Kidney glomerular epithelial cell (primary cell): ENCODE data around the gene PARP6.

Experiments
- DNase-seq: peaks from one replicate; lab custom pipeline; 2025; lab: John Stamatoyannopoulos, UW

Gene PARP6

DNA sequence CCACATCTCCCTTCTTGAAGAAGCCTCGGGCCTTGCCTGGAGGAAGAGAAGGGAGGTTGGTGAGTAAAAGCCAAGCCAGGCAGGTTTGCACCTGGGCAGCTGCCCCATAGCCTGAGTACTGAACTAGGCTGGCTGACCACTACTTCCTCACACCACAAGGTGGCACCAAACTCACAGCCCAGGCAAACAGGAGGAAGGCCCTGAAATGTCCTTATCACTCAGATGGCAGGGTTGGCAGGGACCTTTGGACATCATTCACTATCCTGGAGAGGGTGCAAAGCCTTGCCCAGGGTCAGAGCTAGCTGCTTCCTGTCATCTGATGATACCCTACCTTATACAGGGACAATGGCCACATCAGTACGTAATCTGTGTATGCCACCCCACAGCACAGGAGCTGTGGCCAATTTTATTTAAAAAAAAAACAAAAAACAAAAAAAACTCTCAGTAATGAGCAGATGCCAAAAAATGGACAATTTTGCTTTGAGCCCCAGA, 72.6 kb downstream of the PARP6 start:
- peak; percentile 64 for DNase-seq

DNA sequence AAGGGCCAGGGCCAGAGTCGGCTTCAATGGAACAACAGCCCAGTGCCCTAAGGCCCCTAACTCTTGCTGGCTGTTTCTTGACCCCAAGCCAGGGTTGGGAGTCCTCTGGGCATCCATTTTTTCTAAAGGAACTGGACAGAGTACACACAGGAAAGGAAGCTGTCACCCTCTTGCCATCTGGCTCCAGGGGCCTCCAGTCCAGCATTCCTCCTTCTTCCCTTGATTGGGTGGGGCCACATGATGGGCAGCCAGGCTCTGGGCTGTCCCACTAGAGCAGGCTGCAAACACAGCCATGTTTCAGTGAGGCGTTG, 73.2 kb downstream of the PARP6 start:
- DNase-seq, result no peak

DNA sequence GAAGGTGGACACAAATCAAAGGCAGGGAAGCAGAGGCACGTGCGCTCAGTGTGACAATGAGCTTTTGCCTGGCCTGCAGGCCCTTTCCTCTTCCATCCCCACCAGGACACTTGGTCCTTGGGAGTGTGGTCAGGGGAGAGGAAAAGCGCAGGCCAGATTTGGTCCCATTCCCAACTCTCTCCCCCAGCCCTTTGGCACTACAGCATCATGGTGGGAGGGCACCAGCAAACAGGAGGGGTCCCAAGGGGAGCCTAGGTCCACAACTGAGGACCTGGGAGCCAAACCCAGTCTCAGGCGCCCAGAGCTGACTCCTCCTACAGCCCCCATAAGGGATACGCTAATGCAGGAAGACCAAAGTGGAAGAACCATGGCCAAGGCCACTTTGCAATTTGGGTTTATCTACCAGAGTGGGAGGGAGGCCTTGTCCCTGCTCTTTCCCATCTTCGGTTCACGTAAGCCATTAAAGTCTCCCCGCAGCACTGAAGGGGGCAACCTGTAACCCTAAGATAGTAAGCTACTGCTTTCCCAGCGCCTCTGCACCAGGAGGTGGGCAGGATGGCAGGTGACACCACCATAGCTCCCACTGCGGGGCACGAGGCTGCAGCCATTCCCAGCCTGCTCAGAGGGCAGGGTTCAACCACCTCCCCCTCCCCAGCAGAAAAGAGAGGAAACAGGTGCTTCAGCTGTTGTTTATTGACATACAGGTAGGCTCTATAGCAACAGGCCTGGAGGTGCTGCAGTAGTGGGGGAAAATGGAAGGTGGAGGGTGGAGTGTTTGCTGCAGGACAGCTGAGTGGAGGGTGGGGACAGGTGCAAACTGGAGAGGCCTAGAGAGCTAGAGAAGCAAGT, 73.8 kb downstream of the PARP6 start:
- no peak for DNase-seq

DNA sequence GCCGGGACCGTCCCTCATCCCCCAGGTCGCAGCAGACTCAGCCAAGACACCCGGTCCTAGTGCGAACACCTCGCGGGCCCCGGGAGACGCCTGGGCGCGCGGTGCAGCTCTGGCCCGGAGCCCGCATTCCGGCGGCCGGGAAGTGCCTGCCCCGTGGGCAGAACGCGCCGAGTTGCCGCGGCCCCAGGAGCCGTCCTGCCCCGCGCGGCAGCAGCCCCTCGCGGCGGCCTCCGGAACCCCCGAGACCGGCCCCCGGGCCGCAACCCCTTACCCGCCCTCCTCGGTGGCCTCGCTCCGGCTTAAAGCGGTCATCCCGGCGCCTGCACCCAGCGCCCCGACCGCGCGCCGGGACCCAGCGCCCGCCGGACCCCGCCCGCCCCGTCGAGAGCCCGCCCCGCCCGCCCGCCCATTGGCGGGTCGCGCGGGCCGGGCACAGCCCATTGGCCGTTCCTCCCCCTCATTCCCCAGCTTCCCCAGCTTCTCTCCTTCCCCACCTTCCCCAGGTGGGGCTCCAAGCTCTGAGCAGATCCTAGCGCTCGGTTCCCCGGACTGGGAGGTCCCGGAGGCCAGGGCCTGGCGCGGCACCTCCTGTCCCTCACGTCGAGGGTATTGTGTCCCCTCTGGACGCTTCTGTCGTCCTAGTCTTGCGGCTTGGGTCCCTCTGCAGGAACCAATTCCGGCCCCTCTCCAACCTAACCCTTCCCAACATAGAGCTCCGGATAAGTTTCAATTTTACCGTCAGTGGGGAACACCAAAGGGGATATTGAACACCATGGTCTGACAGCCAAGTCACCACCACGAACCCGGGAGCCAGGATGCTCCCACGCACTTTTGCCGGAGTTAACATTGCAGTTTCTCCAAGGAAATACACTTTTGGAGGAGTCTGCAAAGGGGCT, 74.6 kb downstream of the PARP6 start, which contains the start of gene GRAMD2A:
TSS of gene GRAMD2A (minus strand) at position 328 of the 896 bp plus-strand sequence.
- peak; percentile 29 for DNase-seq

DNA sequence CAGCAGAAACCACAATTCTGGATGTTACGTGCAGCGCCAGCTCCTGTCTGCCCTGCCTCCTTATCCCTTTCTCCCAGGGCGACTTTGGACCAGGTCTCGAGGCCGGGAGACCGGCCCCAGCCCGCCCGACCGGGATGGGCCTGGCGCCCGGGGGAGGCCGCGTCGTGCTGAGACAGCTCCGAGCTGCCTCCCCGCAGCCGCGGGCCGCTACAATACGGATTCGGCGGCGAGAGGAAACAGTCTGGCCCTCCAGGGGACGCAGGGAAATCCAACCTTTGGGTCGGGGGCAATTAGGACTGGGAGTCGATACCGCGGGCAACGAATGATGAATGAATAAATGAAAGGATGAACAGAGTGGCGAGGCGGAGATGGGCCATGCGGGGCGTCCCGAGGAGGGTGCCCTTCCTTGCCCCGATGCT, 75.3 kb downstream of the PARP6 start:
- no peak for DNase-seq

DNA sequence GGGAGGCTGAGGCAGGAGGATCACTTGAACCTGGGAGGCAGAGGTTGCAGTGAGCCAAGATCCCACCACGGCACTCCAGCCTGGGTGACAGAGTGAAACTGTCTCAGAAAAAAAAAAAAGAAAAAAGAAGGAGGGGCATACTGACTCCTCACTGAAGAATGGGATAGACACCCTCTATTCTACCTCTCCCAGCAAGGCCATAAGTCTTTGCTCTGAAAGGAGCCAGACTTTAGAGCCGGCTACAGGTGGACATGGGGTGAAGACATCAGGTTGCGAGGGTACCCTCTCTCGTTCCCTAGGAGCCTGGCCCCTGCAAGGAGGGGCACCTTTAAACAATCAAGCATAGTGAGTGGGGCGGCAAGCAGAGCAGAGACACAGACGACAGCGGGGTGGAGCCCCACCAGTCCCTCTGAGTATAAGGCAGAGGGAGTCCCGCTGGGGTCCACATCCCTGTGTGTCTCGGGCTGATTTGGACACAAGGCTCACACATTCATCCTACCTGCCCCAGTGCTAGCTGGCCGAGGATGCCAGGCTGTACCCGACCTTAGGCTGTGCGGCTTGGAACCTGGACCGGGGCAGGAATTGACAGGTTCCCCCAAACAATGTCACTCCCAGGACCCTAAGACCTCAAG, 75.8 kb downstream of the PARP6 start:
- DNase-seq, result no peak

DNA sequence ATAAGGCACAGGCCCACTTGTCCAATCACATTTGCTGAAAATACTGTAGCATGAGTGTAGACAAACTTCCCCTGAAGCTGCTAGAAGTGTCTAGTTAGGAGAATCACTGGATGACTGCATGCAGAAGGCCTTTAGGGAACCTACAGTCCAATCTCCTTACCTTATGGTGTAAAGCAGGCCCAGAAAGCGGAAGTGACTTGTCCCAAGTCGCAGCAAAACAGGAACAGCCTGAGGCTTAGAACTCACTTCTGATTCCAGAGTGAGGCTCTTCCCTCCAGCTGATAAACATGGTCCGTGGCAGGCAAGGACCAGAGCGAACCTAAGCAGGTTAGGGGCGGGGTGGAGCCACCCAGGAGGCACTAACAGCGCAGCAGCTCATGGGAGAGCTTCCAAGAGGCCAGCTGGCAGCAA, 77.2 kb downstream of the PARP6 start:
- DNase-seq, result no peak

DNA sequence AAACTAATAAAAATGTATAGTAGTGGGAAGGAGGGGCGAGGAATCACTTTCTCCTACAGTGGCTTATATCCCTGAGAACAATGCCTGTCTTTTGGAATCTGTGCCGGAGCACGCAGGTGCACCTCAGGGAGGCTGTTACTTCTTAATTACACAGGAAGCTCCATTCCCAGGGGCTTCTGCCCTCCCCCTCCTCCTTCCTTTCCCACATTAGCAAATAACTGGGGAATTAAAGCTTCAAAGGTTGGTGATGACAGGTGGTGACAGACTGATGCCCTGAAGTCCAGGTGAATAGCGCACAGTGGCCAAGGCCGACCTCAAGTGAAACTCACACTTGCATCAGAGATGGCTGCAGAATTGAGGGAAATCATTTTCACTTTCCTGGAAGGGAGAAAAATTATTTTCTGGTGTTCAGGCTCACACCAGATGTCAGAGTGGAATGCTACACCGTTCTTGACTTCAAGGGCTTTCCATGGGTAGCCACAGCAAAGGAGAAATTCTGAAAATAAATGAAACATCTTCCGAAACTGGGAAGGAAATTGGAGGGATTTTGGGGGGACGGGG, 78.4 kb downstream of the PARP6 start:
- DNase-seq, result no peak

DNA sequence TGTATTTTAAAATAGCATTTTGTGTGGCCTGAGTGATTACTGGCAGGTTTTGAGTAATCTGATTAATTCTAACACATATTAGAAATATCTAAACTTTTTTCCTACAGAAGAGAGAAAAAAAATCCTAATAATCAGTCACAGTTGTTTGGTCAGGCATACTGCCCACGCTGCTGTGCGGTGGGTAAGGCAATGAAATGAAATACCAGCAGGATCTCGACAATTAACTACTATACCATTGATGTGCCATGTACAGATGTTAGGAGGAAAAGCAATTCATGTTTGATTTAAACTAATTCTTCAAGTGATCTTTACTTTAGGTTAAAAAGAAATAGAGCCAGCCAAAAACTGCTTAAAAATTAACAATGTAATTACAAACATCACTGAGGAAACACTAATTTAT, 79.9 kb downstream of the PARP6 start:
- DNase-seq, result no peak
